SKM-1 treated with dmso at 0.1 percent for 144 hours (cell line): Measurements from ENCODE around the gene ZNF260.
"Not testable (repeated sequence)": the region's sequence is repeated elsewhere in the genome, so short reads cannot be mapped to it uniquely, and the experiment has no call there.

Experiments
- DNase-seq: peaks from one replicate; lab custom pipeline; 2025; ENCODE audit not compliant: unreplicated experiment; lab: John Stamatoyannopoulos, UW

ZNF260 gene

GRCh38 chr19:36528194-36528920, at the start of gene ZNF260:
ZNF260 (minus strand) TSS chr19:36528271; CDS start chr19:36515238, 13,033 bp downstream.
- peak; percentile 87 for DNase-seq

GRCh38 chr19:36577271-36577996, 49.4 kb upstream of the ZNF260 start:
- no peak for DNase-seq

- no peak for DNase-seq
Observed at GRCh38 chr19:36574741-36575140, 46.7 kb upstream of the ZNF260 start.

- no peak for DNase-seq
Observed at GRCh38 chr19:36573895-36574720, 46.0 kb upstream of the ZNF260 start.

- DNase-seq = peak; percentile 89
Observed at GRCh38 chr19:36573020-36573894, 45.2 kb upstream of the ZNF260 start, which contains the start of gene ZNF529. ZNF529 (minus strand) TSS chr19:36573292; CDS start chr19:36572346, 946 bp downstream.

DNA sequence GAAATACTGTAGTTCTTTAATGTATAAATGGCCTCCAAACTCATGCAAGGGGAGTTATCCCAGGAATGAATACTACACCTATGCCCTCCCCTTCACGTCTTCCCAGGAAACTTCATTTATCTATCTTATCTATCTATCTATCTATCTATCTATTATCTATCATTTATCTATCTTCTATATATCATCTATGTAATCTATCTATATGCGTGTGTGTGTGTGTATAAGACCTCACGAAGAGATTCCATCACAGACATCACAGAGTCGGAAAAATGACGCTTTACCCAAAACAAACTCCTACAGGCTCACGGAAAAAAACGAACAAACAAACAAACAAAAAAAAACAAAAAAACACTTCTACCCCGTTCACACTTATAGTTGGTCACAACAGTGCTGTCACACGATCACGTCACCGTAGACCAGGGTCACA, 44.5 kb upstream of the ZNF260 start:
- DNase-seq = no peak

- DNase-seq = no peak
Observed at GRCh38 chr19:36564391-36564790, 36.3 kb upstream of the ZNF260 start.

GRCh38 chr19:36547001-36547732, 19.1 kb upstream of the ZNF260 start:
- no peak for DNase-seq

GRCh38 chr19:36528921-36529518, 949 bp upstream of the ZNF260 start:
- no peak for DNase-seq

DNA sequence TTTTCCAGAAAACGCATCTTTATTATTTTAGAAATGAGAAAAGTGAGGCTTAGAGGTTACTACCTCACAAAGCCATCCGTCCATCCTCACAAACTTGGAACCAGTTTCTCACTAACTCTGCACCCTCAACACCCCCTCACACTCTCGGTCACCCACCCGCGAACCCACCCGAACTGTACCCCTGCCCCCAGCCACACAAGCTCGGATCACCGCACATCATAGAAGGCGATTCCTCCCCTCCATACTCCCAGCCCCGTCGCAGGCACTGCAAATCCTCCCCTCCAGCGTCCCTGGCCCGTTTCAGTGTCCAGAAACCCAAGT, 238 bp downstream of the ZNF260 start:
- no peak for DNase-seq

DNA sequence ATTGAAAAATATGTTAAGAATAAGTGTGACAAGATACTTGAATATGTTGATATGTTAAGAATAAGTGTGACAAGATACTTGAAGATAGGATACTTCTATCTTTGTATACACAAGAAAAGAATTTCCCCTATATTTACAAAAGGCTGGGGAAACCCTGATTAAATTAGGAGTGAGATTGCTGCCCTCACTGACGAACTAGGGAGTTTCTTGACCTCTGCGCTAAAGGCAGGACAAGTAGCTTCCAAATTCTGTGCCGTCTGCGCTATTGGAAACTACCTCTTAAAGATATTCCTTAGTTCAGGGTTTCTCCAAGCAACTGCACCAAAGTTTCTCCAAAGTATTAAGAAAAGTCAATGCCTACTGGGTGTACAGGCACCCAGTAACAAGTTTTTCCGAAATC, 730 bp downstream of the ZNF260 start:
- no peak for DNase-seq

DNA sequence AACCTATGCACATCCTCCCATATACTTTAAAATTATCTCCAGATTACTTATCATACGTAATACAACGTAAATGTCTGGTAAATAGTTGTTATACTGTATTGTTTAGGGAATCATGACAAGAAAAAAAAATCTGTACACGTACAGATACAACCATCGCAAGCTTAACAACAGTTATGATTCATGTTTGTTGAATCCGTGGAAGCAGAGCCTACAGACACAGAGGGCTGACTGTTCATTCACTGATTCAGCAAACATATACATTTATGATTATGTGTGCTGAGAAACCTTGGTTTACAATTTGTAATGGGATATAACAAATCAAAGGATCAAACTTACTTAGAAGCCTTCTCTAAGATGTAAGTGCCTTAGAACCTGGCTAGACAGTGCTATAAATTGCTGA, 1.5 kb downstream of the ZNF260 start:
- DNase-seq = no peak

GRCh38 chr19:36524617-36525016, 3.5 kb downstream of the ZNF260 start:
- DNase-seq = no peak

DNA sequence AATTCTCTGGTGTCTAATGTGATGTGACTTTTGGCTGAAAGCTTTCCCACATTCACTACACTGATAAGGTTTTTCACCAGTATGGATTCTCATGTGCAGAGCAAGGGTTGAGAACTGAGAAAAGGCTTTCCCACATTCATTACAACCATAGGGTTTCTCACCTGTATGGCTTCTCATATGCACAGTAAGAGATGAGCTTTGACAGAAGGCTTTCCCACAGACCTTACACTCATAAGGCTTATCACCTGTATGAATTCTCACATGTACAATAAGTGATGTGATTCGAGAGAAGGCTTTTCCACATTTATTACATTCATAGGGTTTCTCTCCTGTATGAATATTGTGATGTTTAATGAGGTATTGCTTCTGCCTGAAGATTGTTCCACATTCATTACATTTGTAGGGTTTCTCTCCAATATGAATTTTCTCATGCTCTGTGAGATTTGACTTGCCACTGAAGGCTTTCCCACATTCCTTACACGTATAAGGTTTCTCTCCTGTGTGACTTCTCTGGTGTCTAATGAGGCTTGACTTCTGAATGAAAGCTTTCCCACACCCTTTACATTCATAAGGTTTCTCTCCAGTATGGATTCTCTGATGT, 14.0 kb downstream of the ZNF260 start:
- DNase-seq = no peak

DNA sequence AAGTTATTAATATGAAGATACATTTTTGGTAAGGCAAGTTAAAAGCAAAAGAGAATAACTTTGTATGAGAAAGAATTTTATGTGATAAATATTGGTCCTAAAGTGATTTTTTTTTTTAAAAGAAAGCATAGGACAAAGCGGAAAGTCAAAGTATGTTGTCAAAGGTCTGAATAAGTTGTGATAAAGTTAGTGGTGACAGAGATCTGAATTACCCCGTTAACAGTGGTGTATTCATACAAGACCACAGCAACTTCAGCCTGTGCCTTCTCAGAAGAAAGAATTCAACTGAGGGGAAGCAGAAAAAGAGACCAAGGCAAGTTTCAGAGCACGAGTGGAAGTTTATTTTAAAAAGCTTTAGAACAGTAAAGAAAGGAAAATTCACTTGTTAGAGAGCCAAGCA, 19.7 kb downstream of the ZNF260 start:
- DNase-seq = no peak

- DNase-seq = no peak
Observed at GRCh38 chr19:36501973-36502372, 26.1 kb downstream of the ZNF260 start.

DNA sequence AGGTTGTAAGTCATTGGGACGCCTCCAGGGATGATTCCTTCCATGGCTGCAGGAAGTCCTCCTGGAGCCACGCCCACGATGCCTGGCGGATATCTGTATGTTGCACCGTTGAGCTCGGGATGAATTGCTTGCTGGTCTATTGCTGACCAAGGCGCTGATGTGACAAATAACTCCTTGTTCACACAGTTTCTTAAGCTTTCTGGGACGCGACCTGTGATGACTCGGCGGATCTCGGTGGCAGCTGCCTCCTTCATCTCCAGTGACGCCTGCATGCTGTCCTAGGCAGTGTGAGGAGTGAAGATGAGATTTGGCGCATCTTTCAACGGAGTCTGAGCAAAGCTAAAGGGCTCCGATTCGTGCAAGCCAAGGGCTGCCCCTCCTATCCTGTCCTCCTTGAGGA, 31.1 kb downstream of the ZNF260 start:
- no peak for DNase-seq

DNA sequence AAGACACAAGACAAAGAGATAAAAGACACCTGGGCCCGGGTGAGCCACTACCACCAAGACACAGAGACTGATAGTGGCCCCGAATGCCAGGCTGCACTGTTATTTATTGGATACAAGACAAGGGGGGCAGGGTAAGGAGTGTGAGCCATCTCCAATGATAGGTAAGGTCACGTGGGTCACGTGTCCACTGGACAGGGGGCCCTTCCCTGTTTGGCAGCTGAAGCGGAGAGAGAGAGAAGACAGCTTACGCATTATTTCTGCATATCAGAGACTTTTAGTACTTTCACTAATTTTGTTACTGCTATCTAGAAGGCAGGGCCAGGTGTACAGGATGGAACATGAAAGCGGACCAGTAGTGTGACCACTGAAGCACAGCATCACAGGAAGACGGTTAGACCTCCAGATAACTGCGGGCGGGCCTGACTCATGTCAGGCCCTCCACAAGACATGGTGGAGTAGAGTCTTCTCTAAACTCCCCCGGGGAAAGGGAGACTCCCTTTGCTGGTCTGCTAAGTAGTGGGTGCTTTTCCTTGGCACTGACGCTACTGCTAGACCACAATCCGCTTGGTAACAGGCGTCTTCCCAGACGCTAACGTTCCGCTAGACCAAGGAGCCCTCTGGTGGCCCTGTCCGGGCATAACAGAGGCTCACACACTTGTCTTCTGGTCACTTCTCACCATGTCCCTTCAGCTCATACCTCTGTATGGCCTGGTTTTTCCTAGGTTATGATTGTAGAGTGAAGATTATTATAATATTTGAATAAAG, 35.2 kb downstream of the ZNF260 start:
- not testable (repeated sequence) for DNase-seq
